Measurements from ENCODE around the gene MAP1B.

- no peak for TF ChIP-seq HDGF (IDR thresholded peaks at IDR 0.05; ENCODE audit: borderline replicate concordance)
- TF ChIP-seq FOXK2 (IDR thresholded peaks at IDR 0.05) = no peak
- no peak for TF ChIP-seq FOXA1 (IDR thresholded peaks at IDR 0.05)
- TF ChIP-seq FOXM1 (IDR thresholded peaks at IDR 0.05; ENCODE audit: borderline replicate concordance) = no peak
- no peak for TF ChIP-seq ZNF384 (IDR thresholded peaks at IDR 0.05)
- no peak for TF ChIP-seq BHLHE40 (IDR thresholded peaks at IDR 0.05; ENCODE audit: borderline replicate concordance)
- no peak for TF ChIP-seq TARDBP (IDR thresholded peaks at IDR 0.05)
- TF ChIP-seq ARNT (IDR thresholded peaks at IDR 0.05) = no peak
- no peak for TF ChIP-seq NFRKB (IDR thresholded peaks at IDR 0.05)
These were observed 138.8 kb downstream of the MAP1B start for GRCh38 chr5:72245951-72246532.
